Endothelial cell of umbilical vein (primary cell): ENCODE results near the gene RAB27B. TPM values are rescaled to one million over a fixed set of nuclear protein-coding genes. Genes with fewer than 3 reads are reported as not detected.

ENCODE experiments used
- BruUV-seq: library from RNA; stranded (reverse); fragments of 400-500 nt; replicated peaks from 2 replicates; lab custom pipeline; 2021; lab: Mats Ljungman, UMichigan
- CTCF ChIA-PET: fragments of 300-600, 350-600 bp; sonication (Branson Sonifier 250); formaldehyde crosslinking; loops from one replicate; lab custom pipeline; 2021; ENCODE audit warnings: antibody characterized with exemption, inconsistent platforms; lab: Charles Lee
- POLR2A ChIA-PET: fragments of 300-600, 350-600 bp; sonication (Branson Sonifier 250); formaldehyde crosslinking; loops from one replicate; lab custom pipeline; 2021; ENCODE audit warnings: antibody characterized with exemption, inconsistent platforms; lab: Charles Lee
- DNase-seq: peaks from one replicate; pipeline ENCODE4 v3.0.0-alpha.2; 2011; ENCODE audit warnings: low read depth, low spot score
- FAIRE-seq: peaks from 2 replicates; lab custom pipeline; 2011; peaks lifted over from hg19 to GRCh38; lab: Jason Lieb, UNC
- H2AFZ ChIP-seq: 2 replicates; pipeline ENCODE4 v1.6.0; 2012; ENCODE audit warnings: low read depth, low read length, control low read depth, inconsistent platforms
- H3K27ac ChIP-seq: 2 replicates; pipeline ENCODE4 v1.5.1; 2011; ENCODE audit warnings: low read depth, mild to moderate bottlenecking, control low read depth, low read length, moderate library complexity; ENCODE audit not compliant: insufficient read depth
- H3K27me3 ChIP-seq, 2 experiments: 2 replicates each; pipeline versions ENCODE4 v1.6.0 to v1.6.1; 2011; ENCODE audit warnings: low read length in 2 of 2, mixed read lengths in 1 of 2; ENCODE audit not compliant: control insufficient read depth in 2 of 2, insufficient read depth in 2 of 2
- H3K36me3 ChIP-seq, 2 experiments: 2 replicates in 1 of 2; 3 replicates in 1 of 2; pipeline ENCODE4 v1.5.1; 2011; ENCODE audit warnings: low read length in 2 of 2, mild to moderate bottlenecking in 1 of 2, moderate library complexity in 1 of 2; ENCODE audit not compliant: control insufficient read depth in 2 of 2, insufficient read depth in 2 of 2; ENCODE audit errors: extremely low read depth in 1 of 2
- H3K4me1 ChIP-seq: 3 replicates; pipeline ENCODE4 v1.5.1; 2011; ENCODE audit warnings: mild to moderate bottlenecking, low read length; ENCODE audit not compliant: control insufficient read depth, insufficient read depth; ENCODE audit errors: extremely low read depth
- H3K4me2 ChIP-seq: 2 replicates; pipeline ENCODE4 v1.6.1; 2011; ENCODE audit warnings: low read length, control low read depth, mixed read lengths; ENCODE audit not compliant: insufficient read depth
- H3K4me3 ChIP-seq, 3 experiments: fragments of 200-600 bp in 1 of 3; sonication (generic), shearing (Covaris generic) in 1 of 3; replicated peaks in 1 of 3; 2 replicates each; pipeline ENCODE4 v1.5.1; 2011 to 2016; ENCODE audit warnings: control low read depth in 3 of 3, low read length in 3 of 3, mild to moderate bottlenecking in 2 of 3, inconsistent platforms in 1 of 3, low read depth in 1 of 3, moderate library complexity in 1 of 3; ENCODE audit not compliant: insufficient read depth in 1 of 3
- H3K79me2 ChIP-seq: 2 replicates; pipeline ENCODE4 v1.6.0; 2012; ENCODE audit warnings: low read length, inconsistent platforms; ENCODE audit not compliant: control insufficient read depth, insufficient read depth
- H3K9ac ChIP-seq: replicated peaks from 2 replicates; pipeline ENCODE3; 2011; ENCODE audit warnings: low read length, control low read depth; ENCODE audit not compliant: insufficient read depth; ENCODE audit errors: extremely low read depth
- H3K9me1 ChIP-seq: replicated peaks from 3 replicates; pipeline ENCODE4 v1.6.0; 2011; ENCODE audit warnings: mild to moderate bottlenecking, low read length; ENCODE audit not compliant: control insufficient read depth, insufficient read depth; ENCODE audit errors: extremely low read depth
- H3K9me3 ChIP-seq: replicated peaks from 2 replicates; pipeline ENCODE4 v1.5.1; 2012; ENCODE audit warnings: low read length, inconsistent platforms; ENCODE audit not compliant: control insufficient read depth, insufficient read depth
- H4K20me1 ChIP-seq: replicated peaks from 2 replicates; pipeline ENCODE3; 2011; ENCODE audit warnings: mild to moderate bottlenecking, low read length; ENCODE audit not compliant: control insufficient read depth, insufficient read depth; ENCODE audit errors: extremely low read depth
- CTCF ChIP-seq, 2 donors: IDR thresholded peaks; 1 replicate in 1 of 2; 2 replicates in 1 of 2; pipeline ENCODE4 v1.5.1; 2011; ENCODE audit warnings: low read length in 2 of 2, mild to moderate bottlenecking in 2 of 2, moderate library complexity in 2 of 2, control low read depth in 1 of 2, inconsistent platforms in 1 of 2, low read depth in 1 of 2; ENCODE audit not compliant: insufficient read depth in 1 of 2; ENCODE audit errors: extremely low read depth in 1 of 2
- EZH2 ChIP-seq: IDR thresholded peaks from 2 replicates; pipeline ENCODE4 v1.6.1; 2012; ENCODE audit warnings: borderline replicate concordance, low read depth, mild to moderate bottlenecking, moderate library complexity, low read length, inconsistent platforms; ENCODE audit not compliant: severe bottlenecking
- FOS ChIP-seq: IDR thresholded peaks from 2 replicates; pipeline ENCODE4 v1.6.1; 2011; ENCODE audit warnings: mild to moderate bottlenecking, low read length, moderate library complexity, borderline replicate concordance; ENCODE audit not compliant: insufficient read depth
- GATA2 ChIP-seq: IDR thresholded peaks from 2 replicates; pipeline ENCODE4 v1.7.0; 2011; ENCODE audit warnings: low read depth, mild to moderate bottlenecking, moderate library complexity, mixed read lengths, low read length; ENCODE audit not compliant: insufficient read length, insufficient read depth
- JUN ChIP-seq: IDR thresholded peaks from 2 replicates; pipeline ENCODE4 v1.6.1; 2011; ENCODE audit warnings: borderline replicate concordance, low read depth; ENCODE audit not compliant: insufficient read length, insufficient read depth
- MAX ChIP-seq: IDR thresholded peaks from 2 replicates; pipeline ENCODE4 v1.6.1; 2011; ENCODE audit not compliant: insufficient read depth, insufficient read length
- MYC ChIP-seq: IDR thresholded peaks from one replicate; pipeline ENCODE4 v1.6.1; 2011; ENCODE audit warnings: mild to moderate bottlenecking, low read depth, low read length
- POLR2A ChIP-seq: IDR thresholded peaks from 2 replicates; pipeline ENCODE4 v1.6.1; 2012; ENCODE audit warnings: low read depth, mild to moderate bottlenecking, control low read depth, low read length
- POLR2AphosphoS5 ChIP-seq: IDR thresholded peaks from 2 replicates; pipeline ENCODE4 v1.6.1; 2012; ENCODE audit warnings: low read depth, mild to moderate bottlenecking, control low read depth, low read length, moderate library complexity; ENCODE audit not compliant: insufficient read depth
- dilution Hi-C: fragments of 300-500 bp; cut with MboI; formaldehyde crosslinking; loops from one replicate; pipeline ENCODE4 v1.15.0; 2019; ENCODE audit warnings: low sequenced_read_pairs; ENCODE audit not compliant: extremely low pct_ligation_motif_present
- intact Hi-C: fragments of 100-400 bp; cut with micrococcal nuclease; formaldehyde crosslinking; loops from one replicate; pipeline ENCODE4 v1.10.0; 2022
- polyA plus RNA-seq, 4 experiments: library from polyadenylated mRNA; depleted of rRNA in 3 of 4; stranded (reverse) in 3 of 4; unstranded in 1 of 4; fragments of >200 nt; gene quantifications; 2 replicates each; pipeline versions ENCODE4 v1.2.1 to v1.2.3, GENCODE V29; 2011 to 2012; ENCODE audit warnings: missing spikeins in 1 of 4
- total RNA-seq: library from RNA; stranded (reverse); gene quantifications from 2 replicates; pipeline ENCODE4 v1.2.3, GENCODE V29; 2021

The RAB27B gene
- total and polyA plus RNA-seq, 2 donors (not counting 3 experiments of a cell fraction or from before 2014, with no cell fraction given), result not detected

- dilution Hi-C loops, result no loop called here
Observed at GRCh38 chr18:54881229-54881768, 53.0 kb downstream of the RAB27B start.

More at GRCh38 chr18:54881229-54881768, 53.0 kb downstream of the RAB27B start:
- TF ChIP-seq GATA2 (no peak), JUN (no peak), FOS (no peak), POLR2AphosphoS5 (no peak), MAX (no peak), MYC (no peak), EZH2 (no peak), CTCF (IDR thresholded peaks at IDR 0.05; ENCODE audit: extremely low read depth in 1 of 2, insufficient read depth in 1 of 2, low read depth in 1 of 2, low read length in 2 of 2) (no peak), POLR2A (no peak)
- H3K4me3 ChIP-seq, result no peak overlapping the region
- H3K36me3 ChIP-seq, result no peaks in the 10 kb centered on the region
- CTCF ChIA-PET, result no interaction called here
- FAIRE-seq (no peak), DNase-seq (no peak)
- no peaks in the 10 kb centered on the region for H3K4me1 ChIP-seq
- H4K20me1 ChIP-seq, result no peaks in the 10 kb centered on the region
- no peak overlapping the region for H3K9ac ChIP-seq
- BruUV-seq, result no TSS peak
- H3K9me1 ChIP-seq, result no peaks in the 10 kb centered on the region
- H3K79me2 ChIP-seq, result no peaks in the 10 kb centered on the region
- no peak overlapping the region for H3K4me2 ChIP-seq
- no peaks in the 10 kb centered on the region for H3K9me3 ChIP-seq
- no peak overlapping the region for H3K27ac ChIP-seq
- no peak overlapping the region for H2AFZ ChIP-seq
- POLR2A ChIA-PET, result no interaction called here
- peaks cover 5 to 12% of the 10 kb centered on the region in 2 experiments for H3K27me3 ChIP-seq
- intact Hi-C loops, result no loop called here
